ENCODE measurements around the gene SUN3.

DNA sequence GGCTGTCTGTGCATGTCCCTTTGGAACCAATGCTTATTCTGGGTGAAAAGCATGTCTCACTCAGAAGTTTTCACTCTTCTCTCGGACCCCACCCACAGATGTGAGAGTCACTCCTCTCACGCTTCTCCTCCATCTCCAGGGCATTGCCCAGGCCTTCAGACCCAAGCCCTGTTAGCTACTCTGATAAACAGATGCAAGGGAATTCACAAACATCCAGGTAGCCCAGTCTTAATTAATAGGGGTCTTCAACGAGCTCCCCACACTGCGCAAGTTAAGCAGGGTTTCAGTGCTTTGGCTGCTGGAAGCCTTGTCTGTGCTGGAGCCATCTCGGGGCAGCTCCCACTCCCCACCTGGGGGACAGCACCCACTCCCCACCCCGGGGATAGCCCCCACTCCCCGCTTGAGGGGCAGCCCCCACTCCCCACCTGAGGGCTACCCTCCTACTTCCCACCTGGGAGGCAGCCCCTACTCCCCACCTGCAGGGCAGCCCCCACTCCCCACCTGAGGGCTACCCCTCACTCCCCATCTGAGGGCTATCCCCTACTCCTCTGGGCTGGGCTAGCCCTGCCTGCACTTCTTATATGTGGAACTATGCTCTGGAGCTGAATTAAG lies 89.4 kb downstream of the SUN3 start:
- TF ChIP-seq, protein P1, sequence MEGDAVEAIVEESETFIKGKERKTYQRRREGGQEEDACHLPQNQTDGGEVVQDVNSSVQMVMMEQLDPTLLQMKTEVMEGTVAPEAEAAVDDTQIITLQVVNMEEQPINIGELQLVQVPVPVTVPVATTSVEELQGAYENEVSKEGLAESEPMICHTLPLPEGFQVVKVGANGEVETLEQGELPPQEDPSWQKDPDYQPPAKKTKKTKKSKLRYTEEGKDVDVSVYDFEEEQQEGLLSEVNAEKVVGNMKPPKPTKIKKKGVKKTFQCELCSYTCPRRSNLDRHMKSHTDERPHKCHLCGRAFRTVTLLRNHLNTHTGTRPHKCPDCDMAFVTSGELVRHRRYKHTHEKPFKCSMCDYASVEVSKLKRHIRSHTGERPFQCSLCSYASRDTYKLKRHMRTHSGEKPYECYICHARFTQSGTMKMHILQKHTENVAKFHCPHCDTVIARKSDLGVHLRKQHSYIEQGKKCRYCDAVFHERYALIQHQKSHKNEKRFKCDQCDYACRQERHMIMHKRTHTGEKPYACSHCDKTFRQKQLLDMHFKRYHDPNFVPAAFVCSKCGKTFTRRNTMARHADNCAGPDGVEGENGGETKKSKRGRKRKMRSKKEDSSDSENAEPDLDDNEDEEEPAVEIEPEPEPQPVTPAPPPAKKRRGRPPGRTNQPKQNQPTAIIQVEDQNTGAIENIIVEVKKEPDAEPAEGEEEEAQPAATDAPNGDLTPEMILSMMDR (IDR thresholded peaks at IDR 0.05; ENCODE audit: low read depth, low read length): no peak
- TF ChIP-seq, protein P2, sequence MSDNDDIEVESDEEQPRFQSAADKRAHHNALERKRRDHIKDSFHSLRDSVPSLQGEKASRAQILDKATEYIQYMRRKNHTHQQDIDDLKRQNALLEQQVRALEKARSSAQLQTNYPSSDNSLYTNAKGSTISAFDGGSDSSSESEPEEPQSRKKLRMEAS (IDR thresholded peaks at IDR 0.05; ENCODE audit: low read depth, low read length): no peak
- no peak for TF ChIP-seq POLR2A (IDR thresholded peaks at IDR 0.05; ENCODE audit: extremely low read depth, insufficient read length)
- no peak for TF ChIP-seq MYC (IDR thresholded peaks at IDR 0.05; ENCODE audit: low read depth, low read length)

All from NB4 (cell line).